Fibroblast of mammary gland (primary cell): ENCODE measurements around the gene SLC25A31.

ENCODE experiments used
- DNase-seq: peaks from one replicate; pipeline ENCODE4 v3.0.0-alpha.2; 2010; ENCODE audit warnings: low read depth
- H3K4me3 ChIP-seq: 2 replicates; pipeline ENCODE4 v1.5.1; 2011; ENCODE audit warnings: low read depth, mild to moderate bottlenecking, low read length, moderate library complexity; ENCODE audit not compliant: control insufficient read depth
- CTCF ChIP-seq: conservative IDR thresholded peaks from 2 replicates; pipeline ENCODE4 v1.5.1; 2011; ENCODE audit warnings: low read depth, low read length, inconsistent platforms; ENCODE audit not compliant: control insufficient read depth, insufficient read depth

The SLC25A31 gene

GRCh38 chr4:127748957-127749356, 18.8 kb downstream of the SLC25A31 start:
- no peak overlapping the region for H3K4me3 ChIP-seq
- no peak for TF ChIP-seq CTCF
- no peak for DNase-seq

GRCh38 chr4:127756906-127757305, 26.7 kb downstream of the SLC25A31 start:
- no peak overlapping the region for H3K4me3 ChIP-seq
- no peak for DNase-seq
- no peak for TF ChIP-seq CTCF

- no peak for TF ChIP-seq CTCF
- DNase-seq = no peak
- H3K4me3 ChIP-seq = no peak overlapping the region
These were observed 29.1 kb downstream of the SLC25A31 start for GRCh38 chr4:127759228-127759820.

GRCh38 chr4:127759893-127760292, 29.7 kb downstream of the SLC25A31 start:
- no peak for TF ChIP-seq CTCF
- peak; percentile 37 for DNase-seq
- H3K4me3 ChIP-seq = no peak overlapping the region

- H3K4me3 ChIP-seq = no peak overlapping the region
These were observed 41.5 kb downstream of the SLC25A31 start for GRCh38 chr4:127771535-127772275.

More at GRCh38 chr4:127771535-127772275, 41.5 kb downstream of the SLC25A31 start:
- no peak for DNase-seq
- no peak for TF ChIP-seq CTCF
